Adrenal gland (tissue), 12 donors: ENCODE measurements around the gene ANKS6. TPM values are rescaled to one million over a fixed set of nuclear protein-coding genes. Genes with fewer than 3 reads are reported as not detected.

Experiments used
- DNase-seq, 7 donors: peaks; one replicate each; pipeline ENCODE4 v3.0.0-alpha.2; 2019 to 2020
- H3K27ac ChIP-seq, 5 donors: fragments of 200-600 bp; sonication (generic) in 4 of 5; 1 replicate in 3 of 5; 2 replicates in 2 of 5; pipeline versions ENCODE4 v1.5.1 to v1.8.0; 2016 to 2020; ENCODE audit warnings: mild to moderate bottlenecking in 1 of 5
- H3K27me3 ChIP-seq: fragments of 200-600 bp; 2 replicates; pipeline ENCODE4 v1.8.0; 2021
- H3K36me3 ChIP-seq, 2 donors: fragments of 200-600 bp; replicated peaks in 1 of 2; 1 replicate in 1 of 2; 2 replicates in 1 of 2; pipeline versions ENCODE4 v1.5.1 to v1.8.0; 2018 to 2022
- H3K4me1 ChIP-seq, 2 donors: fragments of 200-600 bp; replicated peaks in 1 of 2; 1 replicate in 1 of 2; 2 replicates in 1 of 2; pipeline versions ENCODE4 v1.5.1 to v1.8.0; 2018 to 2021
- H3K4me3 ChIP-seq, 4 donors: fragments of 200-600 bp; sonication (generic) in 3 of 4; one replicate each; pipeline ENCODE4 v1.5.1; 2016 to 2018
- H3K9me3 ChIP-seq, 3 donors: fragments of 200-600 bp; sonication (generic) in 1 of 3; replicated peaks in 1 of 3; 1 replicate in 2 of 3; 2 replicates in 1 of 3; pipeline versions ENCODE4 v1.5.1 to v1.8.0; 2016 to 2021
- CTCF ChIP-seq, 6 experiments: fragments of 450-650 bp in 4 of 6; fragments of 200-600 bp in 2 of 6; sonication (generic) in 1 of 6; IDR thresholded peaks; 1 replicate in 5 of 6; 2 replicates in 1 of 6; pipeline versions ENCODE4 v1.5.1 to v1.8.0; 2016 to 2021; ENCODE audit warnings: antibody characterized with exemption in 6 of 6, mild to moderate bottlenecking in 2 of 6, moderate library complexity in 1 of 6
- POLR2A ChIP-seq, 2 donors: fragments of 450-650 bp; IDR thresholded peaks; one replicate each; pipeline ENCODE4 v1.6.1; 2017; ENCODE audit warnings: antibody characterized with exemption in 2 of 2, mild to moderate bottlenecking in 2 of 2, moderate library complexity in 1 of 2
- WGBS, 4 donors: extraction: QIAGEN DNeasy Blood & Tissue Kit in 2 of 4; methylation state at CpG; one replicate each; pipeline versions ENCODE4 v1.1.5 to v1.1.7; 2013 to 2017; 5-methylcytosine and 5-hydroxymethylcytosine counted together
- intact Hi-C, 2 donors: fragments of 100-400 bp; cut with DNase I; formaldehyde crosslinking; loops; one replicate each; pipeline versions ENCODE4 v1.14.1 to v1.15.0; 2022 to 2023
- polyA plus RNA-seq, 3 donors: library from polyadenylated mRNA; stranded (reverse); fragments of 200-250 nt in 2 of 3; fragments of 350-450 nt in 1 of 3; fragmentation: Illumina TruSeq in 1 of 3; extraction: RNeasy Lipid Tissue Mini Kit (QIAGEN cat#74804) in 1 of 3; gene quantifications; one replicate each; pipeline ENCODE4 v1.2.3, GENCODE V29; 2013 to 2014
- total RNA-seq, 9 donors: library from RNA; depleted of rRNA in 4 of 9; stranded (reverse); fragments of >200 nt in 4 of 9; fragments of 120-200 nt in 1 of 9; fragmentation: NEBNext Ultra II Directional in 1 of 9; extraction: Animal tissue kit (Norgen Biotek cat#: 25700) in 1 of 9; gene quantifications; one replicate each; pipeline versions ENCODE4 v1.1.0 to v1.2.4, GENCODE V29; 2013 to 2023
- donor health status: healthy with polysubstance abuse.
- donor health status: Bipolar disorder and iron deficiency.
- donor health status: DM: yes; HTN: yes; CAD: no.
- donor health status: DM: no; HTN: no; CAD: no.
- donor health status: DM: no; HTN: no; CAD: no.
- donor health status: DM: yes; HTN: yes; CAD: no.

The ANKS6 gene
- total and polyA plus RNA-seq, 12 donors: 4.3 to 28.4 (median 14.9) TPM

DNA sequence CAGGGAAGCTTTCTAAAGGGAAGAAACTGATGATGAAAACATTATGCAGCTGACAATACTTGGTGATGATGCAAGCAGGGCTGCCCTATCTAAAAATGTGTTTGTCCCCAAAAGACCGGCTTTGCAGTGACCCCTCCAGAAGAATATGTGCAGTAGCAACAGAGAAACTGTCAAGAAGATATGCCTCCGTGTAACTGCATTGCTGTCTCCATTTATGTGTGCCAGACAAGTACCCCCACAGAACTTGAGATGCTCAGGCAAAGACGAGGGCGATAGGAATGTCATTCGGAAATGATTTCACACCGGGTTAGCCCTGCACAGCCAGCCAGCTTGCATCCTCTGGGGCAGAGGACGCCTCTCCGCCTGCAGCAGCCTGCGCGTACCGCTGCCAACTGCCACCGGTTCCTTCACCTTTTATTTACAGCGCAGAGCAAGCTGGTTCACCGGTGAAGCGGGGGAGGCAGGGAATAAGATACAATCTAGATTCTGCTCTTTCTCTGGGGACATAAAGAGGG lies 89.6 kb downstream of the ANKS6 start:
- intact Hi-C loops: no loop called here

GRCh38 chr9:98702835-98703380 lies 93.4 kb downstream of the ANKS6 start:
- Histone ChIP-seq H3K9me3 (no peaks in the 10 kb centered on the region), H3K4me3 (no peak overlapping the region), H3K27me3 (peaks cover 5% of the 10 kb centered on the region), H3K36me3 (no peaks in the 10 kb centered on the region), H3K4me1 (no peaks in the 10 kb centered on the region), H3K27ac (no peak overlapping the region)
- DNase-seq: no peak
- 61 to 77% (median 73%) methylated on average over 2 of the region's 2 CpGs for WGBS, 4 donors
- no peak for TF ChIP-seq POLR2A (IDR thresholded peaks at IDR 0.05)
- intact Hi-C loops: no loop called here

More for the DNA sequence above, 89.6 kb downstream of the ANKS6 start:
- H3K27ac ChIP-seq: no peak overlapping the region
- H3K36me3 ChIP-seq: no peaks in the 10 kb centered on the region
- H3K4me1 ChIP-seq: no peaks in the 10 kb centered on the region
- 4 to 8% (median 6%) methylated on average over 12 to 15 of the region's 15 CpGs for WGBS, 4 donors
- H3K4me3 ChIP-seq: no peak overlapping the region
- no peaks in the 10 kb centered on the region for H3K9me3 ChIP-seq
- peaks cover 27% of the 10 kb centered on the region for H3K27me3 ChIP-seq
- TF ChIP-seq POLR2A (IDR thresholded peaks at IDR 0.05): no peak
- no peak for TF ChIP-seq CTCF (IDR thresholded peaks at IDR 0.05)
- no peak for DNase-seq

GRCh38 chr9:98702340-98702739 lies 94.0 kb downstream of the ANKS6 start:
- WGBS, 4 donors: 75 to 84% (median 80%) methylated on average over 8 of the region's 8 CpGs
- H3K36me3 ChIP-seq: no peaks in the 10 kb centered on the region
- TF ChIP-seq CTCF (IDR thresholded peaks at IDR 0.05): no peak
- no peak for TF ChIP-seq POLR2A (IDR thresholded peaks at IDR 0.05)
- H3K9me3 ChIP-seq: no peaks in the 10 kb centered on the region
- H3K27ac ChIP-seq: no peak overlapping the region
- H3K27me3 ChIP-seq: peaks cover under 1% of the 10 kb centered on the region
- H3K4me1 ChIP-seq: no peaks in the 10 kb centered on the region
- intact Hi-C loops: no loop called here
- no peak overlapping the region for H3K4me3 ChIP-seq
- no peak for DNase-seq

- intact Hi-C loops: no loop called here
Observed at GRCh38 chr9:98701576-98701975, 94.8 kb downstream of the ANKS6 start.

More at GRCh38 chr9:98701576-98701975, 94.8 kb downstream of the ANKS6 start:
- no peak for DNase-seq
- Histone ChIP-seq H3K36me3 (no peaks in the 10 kb centered on the region), H3K4me1 (no peaks in the 10 kb centered on the region), H3K4me3 (no peak overlapping the region), H3K27ac (no peak overlapping the region), H3K27me3 (no peaks in the 10 kb centered on the region), H3K9me3 (no peaks in the 10 kb centered on the region)
- 84 to 89% (median 87%) methylated on average over 7 of the region's 7 CpGs for WGBS, 4 donors
- TF ChIP-seq POLR2A (IDR thresholded peaks at IDR 0.05): no peak
- no peak for TF ChIP-seq CTCF (IDR thresholded peaks at IDR 0.05)
